NCI-H446 (cell line): ENCODE data around the gene PPP6R3.
"Not testable (repeated sequence)": the region's sequence is repeated elsewhere in the genome, so short reads cannot be mapped to it uniquely, and the experiment has no call there.

Experiments
- DNase-seq, 2 experiments: peaks; one replicate each; lab custom pipeline; 2025; lab: John Stamatoyannopoulos, UW

PPP6R3 gene

GRCh38 chr11:68434159-68434558 is 26.4 kb upstream of the PPP6R3 start:
- not testable (repeated sequence) for DNase-seq

GRCh38 chr11:68436162-68436888 is 24.2 kb upstream of the PPP6R3 start:
- DNase-seq: no peak

GRCh38 chr11:68436985-68437926 is 23.3 kb upstream of the PPP6R3 start:
- no peak for DNase-seq

GRCh38 chr11:68437927-68438657 is 22.5 kb upstream of the PPP6R3 start:
- no peak for DNase-seq

GRCh38 chr11:68438658-68439259 is 21.8 kb upstream of the PPP6R3 start:
- DNase-seq: no peak

GRCh38 chr11:68439355-68440065 is 21.0 kb upstream of the PPP6R3 start:
- DNase-seq: no peak

GRCh38 chr11:68440224-68440623 is 20.3 kb upstream of the PPP6R3 start:
- no peak for DNase-seq

- no peak for DNase-seq
Observed at GRCh38 chr11:68441466-68442230, 18.9 kb upstream of the PPP6R3 start.

GRCh38 chr11:68442433-68442832 is 18.1 kb upstream of the PPP6R3 start:
- no peak for DNase-seq

- DNase-seq: no peak
Observed at GRCh38 chr11:68444566-68444965, 16.0 kb upstream of the PPP6R3 start.

- no peak for DNase-seq
Observed at GRCh38 chr11:68445531-68446035, 15.0 kb upstream of the PPP6R3 start.

- DNase-seq: no peak
Observed at GRCh38 chr11:68446046-68446725, 14.4 kb upstream of the PPP6R3 start.

- DNase-seq: peak; percentile 36 to 67
Observed at GRCh38 chr11:68447015-68447801, 13.3 kb upstream of the PPP6R3 start.

GRCh38 chr11:68447914-68448313 is 12.6 kb upstream of the PPP6R3 start:
- DNase-seq: not testable (repeated sequence)

GRCh38 chr11:68448604-68449011 is 11.9 kb upstream of the PPP6R3 start:
- no peak for DNase-seq

GRCh38 chr11:68449951-68450350 is 10.6 kb upstream of the PPP6R3 start:
- no peak for DNase-seq

GRCh38 chr11:68450711-68451110 is 9.8 kb upstream of the PPP6R3 start:
- no peak for DNase-seq

GRCh38 chr11:68454767-68455166 is 5.8 kb upstream of the PPP6R3 start:
- no peak for DNase-seq

GRCh38 chr11:68455485-68455884 is 5.1 kb upstream of the PPP6R3 start:
- DNase-seq: no peak
